ENCODE results near the gene CCDC170. TPM values are rescaled to one million over a fixed set of nuclear protein-coding genes. Genes with fewer than 3 reads are reported as not detected.

CCDC170 gene
- total and polyA plus RNA-seq, 9 of the 15 experiments (the other 6 are each of a cell fraction or from before 2014, with no cell fraction given) = 0.01 to 0.18 (median 0.05) TPM; not detected in 6

- H3K79me2 ChIP-seq (ENCODE audit: control insufficient read depth, insufficient read depth, low read length) = no peaks in the 10 kb centered on the region
- no peaks in the 10 kb centered on the region for H3K27me3 ChIP-seq (ENCODE audit: control insufficient read depth in 2 of 2, insufficient read depth in 2 of 2, low read length in 2 of 2)
- no peaks in the 10 kb centered on the region for H3K9me1 ChIP-seq (ENCODE audit: control insufficient read depth, insufficient read depth, low read length)
- no TSS peak for BruUV-seq (replicated peaks)
- H3K36me3 ChIP-seq (ENCODE audit: control insufficient read depth, insufficient read depth, low read length) = no peaks in the 10 kb centered on the region
- no peak overlapping the region for H3K27ac ChIP-seq (ENCODE audit: extremely low read depth, low read depth, low read length)
- H3K4me2 ChIP-seq (ENCODE audit: insufficient read depth, low read length) = no peak overlapping the region
- WGBS (ENCODE audit: insufficient coverage, low coverage, missing lambda C conversion rate) = 4% methylated on average over 3 of the region's 3 CpGs
- FAIRE-seq = no peak
- H3K9me3 ChIP-seq (replicated peaks; ENCODE audit: control insufficient read depth, insufficient read depth, low read depth, low read length) = no peaks in the 10 kb centered on the region
- intact Hi-C loops (cut with micrococcal nuclease) = no loop called here
- H2AFZ ChIP-seq (ENCODE audit: low read depth, low read length) = no peak overlapping the region
- TF ChIP-seq ZNF146 (CRISPR knock-in tag; IDR thresholded peaks at IDR 0.05; ENCODE audit: unreplicated experiment) (peak; percentile 96), RBM25 (IDR thresholded peaks at IDR 0.05; ENCODE audit: low read depth, low read length, severe bottlenecking) (peak; percentile 86), SAFB2 (IDR thresholded peaks at IDR 0.05; ENCODE audit: borderline replicate concordance, low read depth, low read length, severe bottlenecking) (no peak), EP400 (IDR thresholded peaks at IDR 0.05) (no peak)
- no peaks in the 10 kb centered on the region for H3K4me1 ChIP-seq (replicated peaks in 1 of 2; ENCODE audit: control insufficient read depth in 2 of 2, insufficient read depth in 2 of 2, low read length in 2 of 2)
- no peaks in the 10 kb centered on the region for H4K20me1 ChIP-seq (replicated peaks; ENCODE audit: control insufficient read depth, insufficient read depth, low read length)
- no peak for DNase-seq (ENCODE audit: extremely low read depth in 1 of 4, low spot score in 3 of 4)
- in situ Hi-C loops (cut with MboI) = no loop called here
- CTCF ChIA-PET (ENCODE audit: low intra/inter-chr PET ratio) = no interaction called here
- no peak overlapping the region for H3K4me3 ChIP-seq
- ATAC-seq = no peak
- no peak overlapping the region for H3K9ac ChIP-seq (ENCODE audit: insufficient read depth in 1 of 2, low read depth in 2 of 2, low read length in 2 of 2)
- POLR2A ChIA-PET = no interaction called here
These were observed 144.0 kb downstream of the CCDC170 start for GRCh38 chr6:151637814-151638213.

GRCh38 chr6:151639750-151640149 lies 145.9 kb downstream of the CCDC170 start:
- Histone ChIP-seq H3K9me3 (replicated peaks; ENCODE audit: control insufficient read depth, insufficient read depth, low read depth, low read length) (no peaks in the 10 kb centered on the region), H3K27me3 (ENCODE audit: control insufficient read depth in 2 of 2, insufficient read depth in 2 of 2, low read length in 2 of 2) (no peaks in the 10 kb centered on the region), H4K20me1 (replicated peaks; ENCODE audit: control insufficient read depth, insufficient read depth, low read length) (no peaks in the 10 kb centered on the region), H3K4me2 (ENCODE audit: insufficient read depth, low read length) (no peak overlapping the region), H3K9me1 (ENCODE audit: control insufficient read depth, insufficient read depth, low read length) (no peaks in the 10 kb centered on the region), H3K4me3 (no peak overlapping the region), H3K27ac (ENCODE audit: extremely low read depth, low read depth, low read length) (no peak overlapping the region), H3K79me2 (ENCODE audit: control insufficient read depth, insufficient read depth, low read length) (no peaks in the 10 kb centered on the region), H3K36me3 (ENCODE audit: control insufficient read depth, insufficient read depth, low read length) (no peaks in the 10 kb centered on the region), H3K4me1 (replicated peaks in 1 of 2; ENCODE audit: control insufficient read depth in 2 of 2, insufficient read depth in 2 of 2, low read length in 2 of 2) (no peaks in the 10 kb centered on the region), H3K9ac (ENCODE audit: insufficient read depth in 1 of 2, low read depth in 2 of 2, low read length in 2 of 2) (no peak overlapping the region), H2AFZ (ENCODE audit: low read depth, low read length) (no peak overlapping the region)
- no peak for FAIRE-seq
- ChIA-PET CTCF (ENCODE audit: low intra/inter-chr PET ratio) (no interaction called here), POLR2A (interaction anchor here (0.6 kb wide), 2 partner anchors 433 to 884 kb away, joined by 3 read pairs; no protein-coding TSS in a partner anchor)
- no TSS peak for BruUV-seq (replicated peaks)
- DNase-seq (ENCODE audit: extremely low read depth in 1 of 4, low spot score in 3 of 4) = no peak
- 0% methylated on average over 1 of the region's 1 CpG for WGBS (ENCODE audit: insufficient coverage, low coverage, missing lambda C conversion rate)
- no peak for ATAC-seq
- in situ Hi-C loops (cut with MboI) = no loop called here
- intact Hi-C loops (cut with micrococcal nuclease) = no loop called here
- TF ChIP-seq ZFP30 (CRISPR knock-in tag; IDR thresholded peaks at IDR 0.05; ENCODE audit: borderline replicate concordance) (no peak), NFRKB (IDR thresholded peaks at IDR 0.05; ENCODE audit: low read depth) (no peak), DEAF1 (CRISPR knock-in tag; IDR thresholded peaks at IDR 0.05) (no peak), MAFK (IDR thresholded peaks at IDR 0.05; ENCODE audit: low read length) (no peak), ZNF592 (IDR thresholded peaks at IDR 0.05) (no peak), RFX7 (CRISPR knock-in tag; IDR thresholded peaks at IDR 0.05) (no peak), TAF15 (IDR thresholded peaks at IDR 0.05; ENCODE audit: low read depth, low read length) (no peak), PHB2 (IDR thresholded peaks at IDR 0.05; ENCODE audit: low read depth) (no peak)
